NT2/D1 (cell line): ENCODE results near the gene APEX1.

ENCODE experiments used
- YY1 ChIP-seq: IDR thresholded peaks from 2 replicates; pipeline ENCODE4 v1.6.1; 2011; ENCODE audit not compliant: insufficient read length, insufficient read depth
- ZNF274 ChIP-seq: IDR thresholded peaks from 2 replicates; pipeline ENCODE4 v1.6.1; 2011; ENCODE audit warnings: mild to moderate bottlenecking, low read depth, low read length

DNA sequence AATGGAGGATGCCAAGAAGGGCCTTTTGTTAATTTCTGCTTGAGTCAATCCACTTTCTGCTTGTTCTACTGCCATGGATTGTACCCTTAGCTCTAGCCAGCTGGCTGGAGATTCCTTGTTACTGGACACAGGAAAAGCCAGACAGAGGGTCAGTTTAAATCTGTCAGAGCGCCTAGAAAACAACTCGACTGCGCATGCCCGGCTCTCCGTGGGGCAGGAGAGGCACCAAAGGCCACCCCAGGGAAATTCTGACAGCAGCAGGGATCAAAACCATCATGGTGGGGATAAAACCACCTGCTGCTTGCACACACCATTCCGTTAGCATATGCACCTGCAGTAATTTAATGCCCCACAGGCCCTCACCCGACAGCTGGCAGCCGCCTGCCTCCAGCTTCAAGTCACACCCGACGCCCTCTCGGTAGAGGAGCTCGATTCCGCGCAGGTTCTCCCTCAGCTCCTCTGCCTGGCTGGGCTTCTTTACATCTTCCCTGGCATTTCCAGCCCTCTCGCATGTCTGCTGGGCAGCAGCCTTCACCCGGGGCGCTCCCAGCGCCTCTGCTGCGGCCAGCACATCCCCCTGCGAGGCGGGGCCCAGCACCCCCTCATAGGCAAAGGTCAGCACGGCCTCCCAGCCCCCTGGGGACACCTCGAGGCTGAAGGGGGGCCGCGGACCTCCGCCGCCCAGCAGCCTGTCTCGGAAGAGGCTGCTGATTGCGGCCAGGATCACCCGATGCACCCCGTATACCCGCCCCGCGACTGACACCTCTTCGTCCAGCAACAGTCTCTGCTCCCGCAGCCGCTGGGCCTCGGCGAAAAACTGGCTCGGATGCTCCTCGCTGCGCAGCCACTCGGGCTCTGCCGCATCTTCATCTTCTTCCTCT lies 20.1 kb upstream of the APEX1 start:
- no peak for TF ChIP-seq ZNF274
- no peak for TF ChIP-seq YY1
